Peyer's patch (tissue), 4 donors: ENCODE measurements around the gene ARL8A.

Experiments
- POLR2A ChIP-seq, 2 donors: fragments of 450-650 bp; IDR thresholded peaks; one replicate each; pipeline ENCODE4 v1.5.1; 2017; ENCODE audit warnings: antibody characterized with exemption in 2 of 2, mild to moderate bottlenecking in 2 of 2, moderate library complexity in 2 of 2
- TF ChIP-seq, protein P1 (sequence below), 6 experiments: fragments of 450-650 bp in 4 of 6; fragments of 200-600 bp in 2 of 6; sonication (generic) in 1 of 6; IDR thresholded peaks; one replicate each; pipeline ENCODE4 v1.5.1; 2017 to 2019; ENCODE audit warnings: antibody characterized with exemption in 6 of 6, mild to moderate bottlenecking in 3 of 6, moderate library complexity in 1 of 6

DNA sequence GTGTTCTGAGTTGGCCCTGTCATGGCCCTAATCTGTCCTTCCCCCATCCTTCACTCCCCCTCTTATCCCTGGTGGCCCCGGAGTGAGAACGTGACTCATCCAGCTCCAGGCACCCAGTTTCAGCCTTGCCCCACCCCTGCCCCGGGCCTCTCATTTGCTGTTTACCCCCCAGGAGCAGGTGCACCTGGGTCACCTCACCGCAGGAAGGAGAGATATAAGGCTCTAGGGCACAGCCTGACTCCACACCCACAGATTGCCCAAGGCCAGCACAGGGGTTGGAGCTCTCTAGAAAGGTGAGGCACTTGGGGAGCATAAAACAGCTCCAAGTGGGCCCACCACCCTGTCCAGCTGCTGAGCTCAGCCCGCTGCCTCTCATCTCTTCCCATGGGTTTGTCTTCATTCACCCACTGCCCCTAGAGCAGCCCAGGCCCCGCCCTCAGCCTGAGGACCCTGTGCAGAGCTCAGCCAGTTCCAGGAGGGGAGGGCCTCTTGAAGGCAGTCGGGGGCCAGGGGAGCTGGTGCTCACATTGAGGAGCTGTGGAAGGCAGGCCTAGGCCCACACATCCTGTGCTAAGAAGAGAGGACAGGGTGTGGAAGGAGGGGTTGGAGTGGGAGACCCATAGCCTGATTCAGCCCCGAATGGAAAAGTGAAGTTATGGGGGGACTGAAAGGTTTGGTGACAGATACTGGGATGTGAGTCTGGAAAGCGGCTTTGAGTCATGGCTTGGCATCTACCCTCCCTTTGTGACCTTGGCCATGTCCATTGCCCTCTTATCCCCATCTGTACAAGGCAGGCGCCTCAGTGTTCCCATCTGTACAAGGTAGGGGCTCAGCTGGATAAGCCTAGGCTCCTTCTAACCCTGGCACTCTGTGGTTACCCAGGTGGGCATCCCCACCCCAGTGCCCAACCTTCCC is 37.9 kb downstream of the ARL8A start:
- peak; percentile 83 to 89 for TF ChIP-seq POLR2A (IDR thresholded peaks at IDR 0.05)
- TF ChIP-seq, protein P1, sequence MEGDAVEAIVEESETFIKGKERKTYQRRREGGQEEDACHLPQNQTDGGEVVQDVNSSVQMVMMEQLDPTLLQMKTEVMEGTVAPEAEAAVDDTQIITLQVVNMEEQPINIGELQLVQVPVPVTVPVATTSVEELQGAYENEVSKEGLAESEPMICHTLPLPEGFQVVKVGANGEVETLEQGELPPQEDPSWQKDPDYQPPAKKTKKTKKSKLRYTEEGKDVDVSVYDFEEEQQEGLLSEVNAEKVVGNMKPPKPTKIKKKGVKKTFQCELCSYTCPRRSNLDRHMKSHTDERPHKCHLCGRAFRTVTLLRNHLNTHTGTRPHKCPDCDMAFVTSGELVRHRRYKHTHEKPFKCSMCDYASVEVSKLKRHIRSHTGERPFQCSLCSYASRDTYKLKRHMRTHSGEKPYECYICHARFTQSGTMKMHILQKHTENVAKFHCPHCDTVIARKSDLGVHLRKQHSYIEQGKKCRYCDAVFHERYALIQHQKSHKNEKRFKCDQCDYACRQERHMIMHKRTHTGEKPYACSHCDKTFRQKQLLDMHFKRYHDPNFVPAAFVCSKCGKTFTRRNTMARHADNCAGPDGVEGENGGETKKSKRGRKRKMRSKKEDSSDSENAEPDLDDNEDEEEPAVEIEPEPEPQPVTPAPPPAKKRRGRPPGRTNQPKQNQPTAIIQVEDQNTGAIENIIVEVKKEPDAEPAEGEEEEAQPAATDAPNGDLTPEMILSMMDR (IDR thresholded peaks at IDR 0.05) = no peak
